ENCODE measurements around the gene ZNF396.

Gene ZNF396

GRCh38 chr18:35335866-35336265 is 41.3 kb downstream of the ZNF396 start:
- DNase-seq (ENCODE audit: low read depth, low spot score), result no peak

- DNase-seq (ENCODE audit: low read depth, low spot score), result no peak
Measured at GRCh38 chr18:35334821-35335220, 42.3 kb downstream of the ZNF396 start.

GRCh38 chr18:35334212-35334611 is 42.9 kb downstream of the ZNF396 start:
- DNase-seq (ENCODE audit: low read depth, low spot score), result no peak

GRCh38 chr18:35331367-35332087 is 45.6 kb downstream of the ZNF396 start:
- no peak for DNase-seq (ENCODE audit: low read depth, low spot score)

GRCh38 chr18:35328868-35329267 is 48.3 kb downstream of the ZNF396 start:
- no peak for DNase-seq (ENCODE audit: low read depth, low spot score)

GRCh38 chr18:35326695-35327387 is 50.3 kb downstream of the ZNF396 start:
- no peak for DNase-seq (ENCODE audit: low read depth, low spot score)

- DNase-seq (ENCODE audit: low read depth, low spot score), result no peak
Measured at GRCh38 chr18:35324926-35325655, 52.0 kb downstream of the ZNF396 start.

GRCh38 chr18:35322486-35323458 is 54.4 kb downstream of the ZNF396 start:
- DNase-seq (ENCODE audit: low read depth, low spot score), result no peak

Measured in brain pericyte (primary cell).